ENCODE data around the gene ZDHHC11B.
"Not testable (repeated sequence)": the region's sequence is repeated elsewhere in the genome, so short reads cannot be mapped to it uniquely, and the experiment has no call there.

The ZDHHC11B gene

DNA sequence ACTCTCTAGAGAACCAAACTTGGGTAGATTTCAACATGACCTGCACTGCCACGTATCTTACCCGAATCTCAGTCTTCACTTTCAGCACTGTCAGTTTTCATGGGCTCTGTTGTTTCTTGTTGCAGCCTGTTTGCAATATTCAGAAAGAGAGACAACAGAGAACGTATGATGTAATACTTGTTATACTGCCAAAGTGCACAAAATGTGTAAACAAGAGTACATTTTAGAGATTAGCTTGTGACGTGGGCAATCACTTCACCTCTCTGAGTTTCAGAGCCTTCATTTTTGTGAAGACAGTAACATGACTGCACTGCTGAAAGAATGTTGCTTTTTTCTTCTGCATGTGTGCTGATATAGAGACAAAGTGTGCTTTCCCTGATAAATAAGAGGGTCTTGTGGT lies 67.8 kb downstream of the ZDHHC11B start:
- DNase-seq (ENCODE audit: low spot score) = not testable (repeated sequence)

DNA sequence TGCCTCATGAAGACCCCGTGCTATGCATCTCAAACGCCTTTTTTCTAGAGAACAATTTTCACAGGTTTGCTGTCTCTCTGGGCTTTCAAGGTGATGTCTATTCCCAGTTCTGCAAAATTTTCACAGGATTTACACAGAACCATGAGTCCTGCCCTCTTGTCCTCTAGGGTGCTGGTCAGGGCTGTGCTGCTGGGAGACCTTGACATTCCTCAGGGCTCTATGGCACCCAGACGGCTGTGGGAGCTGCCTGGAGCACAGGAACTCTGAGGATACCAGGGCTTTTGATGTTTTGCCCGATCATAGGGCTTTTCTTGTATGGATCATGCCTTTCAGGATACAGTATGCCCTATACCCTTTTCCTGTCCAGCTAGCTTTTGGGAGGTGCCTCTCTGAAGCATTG lies 68.9 kb downstream of the ZDHHC11B start:
- not testable (repeated sequence) for DNase-seq (ENCODE audit: low spot score)

DNA sequence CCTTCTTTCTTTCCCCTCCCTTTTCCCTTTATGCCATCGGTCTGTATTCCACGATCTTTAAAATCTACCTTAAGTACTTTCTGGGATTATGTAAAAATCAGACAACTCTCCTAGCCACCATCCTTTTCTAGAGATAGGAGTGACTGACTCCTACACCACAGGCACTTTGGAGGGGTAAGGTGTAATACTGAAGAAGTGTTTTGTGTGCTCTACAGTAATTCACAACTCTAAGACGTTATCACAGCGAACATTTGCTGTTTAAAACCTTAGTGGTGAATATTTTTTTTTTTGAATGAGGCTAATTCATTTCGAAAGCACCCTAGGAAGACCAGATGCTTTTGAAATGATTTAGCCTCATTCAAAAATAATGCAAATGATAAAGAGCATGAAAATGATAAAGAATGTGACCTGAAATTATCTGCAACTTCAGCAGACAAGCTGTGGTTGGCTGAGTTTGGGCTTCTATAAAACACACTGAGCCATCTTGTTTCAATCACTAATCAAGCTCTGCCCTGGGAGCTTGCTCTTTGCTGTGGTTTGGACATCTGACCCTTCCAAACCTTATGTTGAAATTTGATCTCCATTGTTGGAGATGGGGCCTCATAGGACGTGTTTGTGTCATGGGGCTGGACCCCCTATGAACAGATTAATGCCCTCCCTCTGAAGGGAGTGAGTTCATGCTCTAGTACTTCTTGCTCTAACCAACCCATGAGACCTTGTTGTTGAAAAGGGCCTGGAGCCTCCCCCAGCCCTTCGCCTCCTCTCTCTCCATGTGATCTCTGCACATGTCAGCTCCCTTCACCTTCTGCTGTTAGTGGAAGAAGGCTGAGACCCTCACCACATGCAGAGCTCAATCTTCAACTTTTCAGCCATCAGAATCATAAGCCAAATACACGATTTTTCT lies 70.1 kb downstream of the ZDHHC11B start:
- DNase-seq (ENCODE audit: low spot score) = not testable (repeated sequence)

DNA sequence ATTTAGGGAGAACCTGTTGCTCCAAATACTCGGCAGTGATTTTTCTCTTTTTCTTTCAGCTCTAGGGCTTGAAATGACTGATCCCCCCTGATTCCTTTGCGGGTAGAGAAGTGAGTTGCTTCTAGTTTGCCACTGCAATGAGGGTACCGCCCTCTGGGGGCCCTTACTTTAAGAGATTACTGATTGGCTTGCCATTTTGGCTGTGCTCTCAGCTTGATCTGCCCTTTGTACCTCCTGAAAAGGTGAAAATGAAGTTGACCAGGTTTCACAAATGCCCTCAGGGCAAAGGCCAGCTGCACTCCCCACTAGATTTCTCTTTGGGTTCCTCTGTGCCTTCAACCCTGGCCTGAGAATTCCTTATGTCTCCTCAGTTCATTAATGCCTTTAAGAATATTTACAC lies 70.8 kb downstream of the ZDHHC11B start:
- DNase-seq (ENCODE audit: low spot score) = not testable (repeated sequence)

DNA sequence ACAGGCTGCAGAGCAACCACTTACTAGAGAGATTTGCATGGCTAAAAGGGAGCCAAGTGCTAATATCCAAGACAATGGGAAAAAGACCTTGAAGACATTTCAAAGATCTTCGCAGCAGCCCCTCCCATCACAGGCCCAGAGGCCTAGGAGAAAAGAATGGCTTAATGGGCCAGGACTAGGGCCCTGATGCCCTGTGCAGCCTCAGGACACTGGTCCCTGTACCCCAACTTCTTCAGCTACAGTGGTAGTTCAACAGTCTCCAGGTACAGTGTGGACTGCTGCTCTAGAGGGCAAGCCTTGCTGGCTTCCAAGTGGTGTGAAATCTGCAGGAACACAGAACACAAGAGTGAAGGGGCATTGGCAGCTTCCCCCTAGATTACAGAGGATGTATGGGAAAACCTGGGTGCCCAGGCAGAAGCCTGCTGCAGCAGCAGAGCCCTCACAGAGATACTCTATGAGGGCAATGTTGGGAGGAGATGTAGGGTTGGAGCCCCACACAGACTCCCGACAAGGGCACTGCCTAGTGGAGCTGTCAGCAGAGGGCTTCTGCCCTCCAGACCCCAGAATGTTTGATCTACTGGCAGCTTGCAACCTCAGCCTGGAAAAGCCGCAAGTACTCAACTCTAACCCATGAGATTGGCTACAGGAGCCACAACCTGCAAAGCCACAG lies 75.5 kb downstream of the ZDHHC11B start:
- DNase-seq (ENCODE audit: low spot score) = not testable (repeated sequence)

DNA sequence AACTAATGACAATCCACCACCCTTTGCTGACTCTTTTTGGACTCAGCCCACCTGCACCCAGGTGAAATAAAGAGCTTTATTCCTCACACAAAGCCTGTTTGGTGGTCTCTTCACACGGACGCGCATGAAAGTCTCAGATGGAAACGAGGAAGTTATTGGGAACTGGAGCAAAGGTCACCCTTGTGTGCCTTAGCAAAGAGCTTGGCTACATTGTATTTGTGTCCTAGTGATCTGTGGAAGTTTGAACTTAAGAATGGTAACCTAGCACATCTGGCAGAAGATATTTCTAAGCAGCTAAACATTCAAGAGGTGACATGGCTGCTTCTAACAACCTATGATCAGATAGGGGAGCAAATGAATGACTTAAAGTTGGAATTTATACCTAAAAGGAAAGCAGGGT lies 76.2 kb downstream of the ZDHHC11B start:
- DNase-seq (ENCODE audit: low spot score) = not testable (repeated sequence)

DNA sequence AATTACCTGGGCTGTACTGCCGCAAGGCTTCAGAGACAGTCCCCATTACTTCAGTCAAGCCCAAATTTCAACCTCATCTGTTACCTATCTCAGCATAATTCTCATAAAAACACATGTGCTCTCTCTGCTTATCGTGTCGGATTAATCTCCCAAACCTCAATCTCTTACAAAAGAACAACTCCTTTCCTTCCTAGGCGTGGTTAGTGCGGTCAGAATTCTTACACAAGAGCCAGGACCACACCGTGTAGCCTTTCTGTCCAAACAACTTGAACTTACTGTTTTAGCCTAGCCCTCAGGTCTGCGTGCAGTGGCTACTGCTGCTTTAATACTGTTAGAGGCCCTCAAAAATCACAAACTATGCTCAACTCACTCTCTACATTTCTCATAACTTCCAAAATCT lies 78.4 kb downstream of the ZDHHC11B start:
- not testable (repeated sequence) for DNase-seq (ENCODE audit: low spot score)

DNA sequence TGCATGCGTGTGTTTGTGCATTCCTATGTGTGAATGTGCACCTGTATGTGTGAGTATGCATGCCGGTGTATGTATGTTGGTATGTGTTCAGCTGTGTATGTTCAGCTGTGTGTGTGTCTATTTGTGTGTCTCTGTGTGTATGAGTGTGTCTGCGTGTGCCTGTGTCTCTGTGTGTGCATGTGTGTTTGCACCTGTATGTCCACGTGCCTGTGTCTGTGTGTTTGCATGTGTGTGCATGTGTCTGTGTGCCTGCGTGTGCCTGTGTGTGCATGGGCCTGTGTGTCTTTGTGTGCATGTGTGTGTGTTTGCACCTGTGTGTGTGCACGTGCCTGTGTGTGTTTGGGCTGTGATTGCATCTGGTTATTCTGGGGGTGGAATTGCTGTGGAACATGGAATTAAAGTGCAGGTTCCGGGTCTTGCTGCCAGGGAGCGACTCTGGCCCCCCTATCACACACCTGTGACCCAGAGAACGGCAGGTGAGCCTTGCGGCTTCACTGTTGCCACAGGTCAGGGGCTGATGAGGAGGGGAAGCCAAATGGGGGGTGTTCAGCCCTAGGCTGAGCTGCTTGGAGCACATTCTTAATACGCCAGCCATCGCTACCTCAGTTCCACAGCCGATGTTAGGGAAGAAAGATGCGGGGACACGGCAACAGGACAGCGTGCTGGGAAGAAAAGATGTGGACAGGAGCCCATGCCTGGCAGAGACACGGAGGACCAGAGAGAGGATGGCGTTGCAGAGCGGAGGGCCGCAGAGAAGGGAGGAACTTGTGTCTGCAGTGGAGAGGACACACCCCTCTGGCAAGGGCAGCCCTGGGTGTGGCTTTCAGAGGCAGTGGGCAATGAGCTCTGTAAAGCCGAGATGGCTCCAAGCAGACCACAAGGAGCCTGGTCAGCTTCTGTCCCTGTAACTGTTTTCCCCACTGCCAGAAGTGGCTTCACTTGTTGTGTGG lies 87.5 kb downstream of the ZDHHC11B start:
- DNase-seq (ENCODE audit: low spot score) = not testable (repeated sequence)

DNA sequence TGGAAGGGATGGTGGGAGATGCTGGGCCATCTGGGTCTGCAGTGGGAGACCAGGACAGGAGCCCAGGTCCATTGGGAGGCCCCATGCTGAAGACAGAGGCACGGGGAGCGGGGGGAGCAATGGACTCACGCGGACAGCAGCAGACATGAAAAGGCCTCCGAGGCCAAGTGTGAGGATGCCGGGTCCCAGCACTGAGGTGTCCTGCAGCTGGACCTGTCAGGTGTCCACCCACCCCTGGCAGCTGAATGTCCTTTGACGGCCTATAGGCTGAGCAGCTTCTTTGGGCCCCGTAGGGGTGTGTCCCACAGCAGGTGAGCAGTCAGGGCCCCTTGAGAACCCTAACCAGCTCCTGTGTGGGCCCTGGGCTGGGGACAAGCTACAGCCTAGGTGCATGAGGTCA lies 88.3 kb downstream of the ZDHHC11B start:
- not testable (repeated sequence) for DNase-seq (ENCODE audit: low spot score)

DNA sequence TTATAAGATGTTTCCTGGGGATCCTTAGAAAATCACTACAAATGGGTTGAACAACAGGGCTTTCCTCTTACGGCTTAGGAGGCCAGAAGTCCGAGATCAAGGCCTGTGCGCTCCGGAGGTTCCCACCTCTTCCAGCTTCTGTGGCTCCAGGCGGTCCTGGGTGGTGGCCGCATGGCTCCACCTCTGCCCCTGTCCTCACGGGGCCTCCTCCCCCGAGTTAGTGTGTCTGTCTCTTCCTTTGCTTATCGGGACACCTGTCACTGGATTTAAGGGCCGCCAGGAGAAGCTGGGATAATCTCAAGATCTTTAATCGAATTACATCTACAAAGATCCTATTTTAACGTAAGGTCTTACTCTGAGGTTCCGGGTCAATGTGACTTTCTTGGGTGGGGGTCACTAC lies 89.1 kb downstream of the ZDHHC11B start:
- DNase-seq (ENCODE audit: low spot score) = not testable (repeated sequence)

DNA sequence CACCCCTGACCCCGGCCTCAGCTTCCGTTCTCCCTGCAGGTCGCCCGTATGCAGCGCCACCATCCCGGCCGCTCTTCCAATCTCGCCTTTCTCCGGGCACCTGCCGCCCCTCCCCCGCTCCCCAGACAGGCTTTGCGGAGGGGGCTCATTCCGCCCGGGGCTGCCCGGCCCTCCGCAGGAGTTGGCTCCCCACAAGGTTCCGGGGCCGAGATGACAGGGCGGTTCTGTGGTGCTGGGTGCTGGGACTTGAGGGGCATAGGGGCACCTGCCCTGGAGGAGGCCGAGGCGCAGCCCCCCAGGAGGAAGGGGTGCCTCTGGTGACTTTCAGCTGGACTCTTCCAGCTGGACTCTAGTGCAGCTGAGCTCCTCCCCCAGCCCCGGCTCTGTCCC lies 90.5 kb downstream of the ZDHHC11B start:
- peak; percentile 49 for DNase-seq (ENCODE audit: low spot score)

DNA sequence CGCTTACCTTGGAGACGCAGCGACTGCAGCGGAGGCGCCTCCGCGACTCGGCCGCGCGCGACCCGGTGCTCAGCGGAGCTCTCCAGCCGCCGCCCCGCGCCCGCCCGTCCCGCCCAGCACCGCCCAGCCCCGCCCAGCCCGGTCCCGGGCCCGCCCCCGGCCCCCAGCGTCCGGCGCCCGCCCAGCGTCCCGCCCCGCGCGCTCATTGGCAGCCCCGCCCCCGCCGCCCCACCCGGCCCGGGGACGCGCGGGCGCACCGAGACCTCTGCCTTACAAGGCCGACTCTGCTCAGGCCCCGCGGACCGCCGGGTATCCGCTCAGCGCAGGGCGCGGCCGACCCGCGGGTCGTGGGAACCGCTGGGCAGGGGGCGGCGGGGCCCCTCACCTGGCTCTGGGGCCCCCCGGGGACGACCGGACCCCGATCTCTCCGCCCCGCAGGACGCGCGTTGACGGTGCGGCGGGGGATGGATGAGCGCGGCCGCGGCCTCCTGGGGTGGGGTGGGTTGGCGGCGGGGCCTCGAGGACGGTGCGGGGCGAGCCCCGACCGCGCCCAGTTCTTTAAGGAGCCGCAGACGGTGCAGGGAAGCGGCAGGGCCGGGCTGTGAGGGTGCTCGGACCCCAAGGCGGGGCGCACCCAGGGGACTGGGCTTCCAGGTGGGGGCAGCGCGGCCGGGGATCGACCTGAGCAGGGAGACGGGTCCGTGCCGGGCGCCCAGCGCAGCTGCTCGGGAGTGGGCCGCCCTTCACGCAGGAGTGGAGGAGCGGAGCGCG lies 91.1 kb downstream of the ZDHHC11B start, which contains the start of gene TPPP:
Gene TPPP, minus strand, starts transcription at position 82 of the 771 bp plus-strand sequence. CDS start 15,292 bp downstream, outside the sequence.
- peak; percentile 90 for DNase-seq (ENCODE audit: low spot score)

DNA sequence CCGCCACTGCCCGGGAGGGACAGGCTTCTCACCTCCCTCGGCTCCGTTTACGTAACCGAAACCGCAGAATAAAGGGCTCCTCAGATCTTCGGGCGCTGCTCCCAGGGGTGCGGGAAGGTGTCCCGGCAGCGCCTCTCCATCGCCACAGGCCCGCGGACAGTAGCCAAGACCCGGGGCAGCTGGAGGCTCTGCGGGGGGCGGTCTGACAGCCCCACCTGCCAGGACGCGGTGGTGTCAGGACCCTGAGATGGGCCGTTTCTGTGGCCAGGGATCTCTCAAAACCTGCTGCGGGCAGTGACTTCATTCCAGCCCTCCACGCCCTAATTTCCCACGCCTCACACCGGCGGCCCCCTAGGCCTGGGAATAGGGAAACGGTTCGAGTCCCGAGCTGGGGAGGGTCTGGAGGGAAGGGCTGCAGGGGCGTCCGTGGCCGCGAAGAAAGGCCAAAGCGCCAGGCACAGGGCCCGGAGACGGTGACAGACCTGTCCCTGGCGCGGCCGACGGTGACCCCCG lies 91.9 kb downstream of the ZDHHC11B start:
- DNase-seq (ENCODE audit: low spot score) = peak; percentile 46

DNA sequence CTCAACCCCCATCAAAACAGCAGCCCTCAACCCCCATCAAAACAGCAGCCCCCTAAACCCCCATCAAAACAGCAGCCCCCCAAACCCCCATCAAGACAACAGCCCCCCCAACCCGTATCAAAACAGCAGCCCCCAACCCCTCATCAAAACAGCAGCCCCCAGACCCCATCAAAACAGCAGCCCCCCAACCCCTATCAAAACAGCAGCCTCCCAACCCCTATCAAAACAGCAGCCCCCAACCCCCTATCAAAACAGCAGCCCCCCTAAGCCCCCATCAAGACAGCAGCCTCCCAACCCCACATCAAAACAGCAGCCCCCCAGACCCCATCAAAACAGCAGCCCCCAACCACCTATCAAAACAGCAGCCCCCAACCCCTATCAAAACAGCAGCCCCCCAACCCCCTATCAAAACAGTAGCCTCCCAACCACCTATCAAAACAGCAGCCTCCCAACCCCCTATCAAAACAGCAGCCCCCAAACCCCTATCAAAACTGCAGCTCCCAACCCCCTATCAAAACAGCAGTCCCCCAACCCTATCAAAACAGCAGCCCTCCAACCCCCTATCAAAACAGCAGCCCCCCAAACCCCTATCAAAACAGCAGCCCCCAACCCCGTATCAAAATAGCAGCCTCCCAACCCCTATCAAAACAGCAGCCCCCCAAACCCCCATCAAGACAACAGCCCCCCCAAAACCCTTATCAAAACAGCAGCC lies 92.6 kb downstream of the ZDHHC11B start:
- peak; percentile 22 for DNase-seq (ENCODE audit: low spot score)

DNA sequence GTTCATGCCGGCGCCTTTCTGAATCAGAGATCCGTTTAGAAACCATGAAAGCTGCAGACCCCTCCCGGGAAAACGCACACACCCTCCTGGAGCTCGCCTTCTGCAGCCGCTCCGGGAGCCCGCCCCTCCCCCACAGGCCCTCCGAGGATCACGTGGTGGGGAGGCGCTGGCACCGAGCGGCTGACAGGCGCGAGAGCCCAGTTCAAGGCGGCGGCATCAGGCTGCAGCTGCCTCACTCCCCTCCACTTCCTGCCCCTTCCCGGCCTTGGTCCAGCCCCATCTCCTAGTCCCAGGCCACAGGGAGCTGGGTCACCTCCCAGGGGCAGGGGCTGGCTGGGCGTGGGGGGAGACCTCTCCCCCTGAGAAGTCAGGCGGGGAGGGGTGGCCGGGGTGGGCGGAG lies 93.5 kb downstream of the ZDHHC11B start:
- DNase-seq (ENCODE audit: low spot score) = not testable (repeated sequence)

DNA sequence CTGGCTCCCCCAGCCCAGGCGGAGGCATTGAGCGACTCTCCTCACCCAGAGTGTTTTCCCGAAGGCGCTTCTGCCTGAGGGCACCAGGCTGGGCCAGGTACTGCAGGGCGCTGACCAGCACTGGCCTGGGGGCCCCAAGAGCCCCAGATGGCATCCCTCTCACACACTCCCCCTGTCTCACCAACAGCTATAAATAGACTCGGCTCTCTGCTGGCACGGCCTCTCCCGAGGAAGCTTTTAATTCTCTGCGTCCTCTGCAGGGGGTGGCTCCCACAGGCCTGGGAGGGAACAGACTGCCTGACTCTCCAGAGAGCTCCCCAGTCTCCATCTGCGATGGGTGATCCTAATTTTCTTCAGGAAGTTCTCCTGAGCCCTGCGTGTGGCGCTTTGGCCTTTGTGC lies 94.2 kb downstream of the ZDHHC11B start:
- DNase-seq (ENCODE audit: low spot score) = not testable (repeated sequence)

DNA sequence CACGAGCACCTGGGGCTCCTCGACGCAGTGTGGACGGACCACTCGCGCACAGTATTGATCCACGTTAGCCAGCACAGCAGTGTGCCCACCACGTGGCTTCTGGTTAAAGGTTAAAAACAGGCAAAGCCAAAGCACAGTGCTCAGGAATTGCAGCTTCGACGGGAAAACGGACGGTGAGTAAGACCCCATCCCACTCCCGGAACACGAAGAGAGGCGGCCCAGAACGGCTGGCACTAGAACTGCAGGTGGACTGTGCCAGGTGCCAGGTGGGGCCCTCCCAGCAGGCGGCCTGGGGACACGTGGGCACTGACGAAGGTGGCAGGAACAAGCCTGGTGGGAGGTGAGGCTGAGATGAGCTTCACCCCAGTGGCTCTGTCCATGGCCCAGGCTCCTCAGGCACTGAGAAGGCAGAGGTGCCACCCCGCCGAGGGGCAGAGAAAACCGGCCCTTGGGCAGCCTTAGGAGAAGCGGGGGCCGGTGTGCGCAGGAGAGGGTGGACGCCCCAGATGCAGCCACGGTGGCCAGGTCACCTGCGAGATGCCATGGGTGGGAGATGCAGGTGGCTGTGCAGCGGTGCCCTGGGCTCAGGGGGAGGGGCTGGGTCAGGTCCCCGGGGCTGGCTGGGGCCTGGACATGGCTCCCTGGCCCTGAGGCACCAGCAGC lies 96.0 kb downstream of the ZDHHC11B start:
- peak; percentile 38 for DNase-seq (ENCODE audit: low spot score)

DNA sequence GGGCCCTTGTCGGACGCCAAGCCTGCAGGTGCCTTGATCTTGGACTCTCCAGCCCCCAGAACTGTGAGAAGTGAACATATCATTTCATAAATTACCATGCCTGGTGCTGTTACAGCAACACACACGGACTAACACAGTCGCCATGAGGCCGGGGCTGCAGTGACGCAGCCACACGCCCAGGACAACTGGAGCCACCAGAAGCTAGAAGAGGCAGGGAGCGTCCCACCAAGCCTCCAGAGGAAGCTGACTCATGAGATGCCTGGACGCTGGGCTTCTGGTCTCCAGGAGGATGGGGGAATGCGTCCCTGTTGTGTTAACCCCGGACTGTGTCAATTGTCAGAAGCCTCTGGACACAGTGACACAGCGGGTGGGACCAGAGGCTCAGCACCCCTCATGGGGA lies 97.6 kb downstream of the ZDHHC11B start:
- DNase-seq (ENCODE audit: low spot score) = peak; percentile 30

DNA sequence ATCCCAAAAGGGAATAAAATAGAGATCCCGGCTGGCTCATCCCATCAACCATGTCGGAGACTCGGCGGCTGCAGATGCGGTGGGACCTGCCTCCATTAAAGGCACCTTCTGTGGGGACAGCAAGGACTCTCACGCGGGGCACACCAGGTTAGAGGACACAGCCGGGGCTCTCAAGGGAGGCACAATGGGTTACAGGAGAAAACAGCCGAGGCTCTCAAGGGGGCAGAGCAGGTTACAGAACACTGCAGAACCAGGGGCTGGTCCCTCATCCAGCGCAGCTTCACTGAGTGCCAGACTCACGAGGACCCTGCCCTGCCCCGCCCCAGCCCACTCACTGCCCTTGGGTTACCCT lies 98.4 kb downstream of the ZDHHC11B start:
- DNase-seq (ENCODE audit: low spot score) = not testable (repeated sequence)
